Gastrocnemius medialis (tissue), 4 donors: ENCODE results near the gene PHKA2.

Experiments
- POLR2A ChIP-seq, 2 donors: fragments of 450-650 bp; IDR thresholded peaks; one replicate each; pipeline ENCODE4 v1.6.1; 2017; ENCODE audit warnings: antibody characterized with exemption in 2 of 2, mild to moderate bottlenecking in 2 of 2, moderate library complexity in 2 of 2
- TF ChIP-seq, protein P1 (sequence below), 5 experiments: fragments of 450-650 bp in 3 of 5; fragments of 200-600 bp in 2 of 5; sonication (generic) in 2 of 5; IDR thresholded peaks in 4 of 5; conservative IDR thresholded peaks in 1 of 5; 1 replicate in 4 of 5; 2 replicates in 1 of 5; pipeline ENCODE4 v1.5.1; 2016 to 2019; ENCODE audit warnings: antibody characterized with exemption in 5 of 5, mild to moderate bottlenecking in 3 of 5, moderate library complexity in 3 of 5

DNA sequence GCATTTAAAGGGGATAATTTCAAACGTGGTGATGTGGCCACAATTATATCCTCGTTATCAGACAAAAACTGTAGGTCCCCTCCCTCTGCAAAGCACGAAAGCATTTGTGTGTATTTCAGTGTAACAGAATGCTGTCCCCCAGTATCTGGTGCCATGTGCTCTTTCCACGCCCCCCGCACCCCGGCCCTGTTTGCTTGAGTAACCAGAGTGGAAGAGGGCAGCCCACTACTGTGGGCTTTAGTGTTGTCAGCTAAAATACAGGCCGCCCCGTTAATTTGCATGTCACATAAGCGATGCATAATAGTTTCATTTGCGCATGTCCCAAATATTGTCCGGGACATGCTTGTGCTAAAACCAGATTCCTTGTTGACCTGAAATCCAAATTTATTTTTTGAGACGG lies 110.1 kb downstream of the PHKA2 start:
- TF ChIP-seq, protein P1, sequence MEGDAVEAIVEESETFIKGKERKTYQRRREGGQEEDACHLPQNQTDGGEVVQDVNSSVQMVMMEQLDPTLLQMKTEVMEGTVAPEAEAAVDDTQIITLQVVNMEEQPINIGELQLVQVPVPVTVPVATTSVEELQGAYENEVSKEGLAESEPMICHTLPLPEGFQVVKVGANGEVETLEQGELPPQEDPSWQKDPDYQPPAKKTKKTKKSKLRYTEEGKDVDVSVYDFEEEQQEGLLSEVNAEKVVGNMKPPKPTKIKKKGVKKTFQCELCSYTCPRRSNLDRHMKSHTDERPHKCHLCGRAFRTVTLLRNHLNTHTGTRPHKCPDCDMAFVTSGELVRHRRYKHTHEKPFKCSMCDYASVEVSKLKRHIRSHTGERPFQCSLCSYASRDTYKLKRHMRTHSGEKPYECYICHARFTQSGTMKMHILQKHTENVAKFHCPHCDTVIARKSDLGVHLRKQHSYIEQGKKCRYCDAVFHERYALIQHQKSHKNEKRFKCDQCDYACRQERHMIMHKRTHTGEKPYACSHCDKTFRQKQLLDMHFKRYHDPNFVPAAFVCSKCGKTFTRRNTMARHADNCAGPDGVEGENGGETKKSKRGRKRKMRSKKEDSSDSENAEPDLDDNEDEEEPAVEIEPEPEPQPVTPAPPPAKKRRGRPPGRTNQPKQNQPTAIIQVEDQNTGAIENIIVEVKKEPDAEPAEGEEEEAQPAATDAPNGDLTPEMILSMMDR (IDR thresholded peaks at IDR 0.05 in 4 of 5, conservative IDR thresholded peaks at IDR 0.05 in 1 of 5), result no peak
- no peak for TF ChIP-seq POLR2A (IDR thresholded peaks at IDR 0.05)
